Endothelial cell of umbilical vein (primary cell): ENCODE data around the gene NCL. TPM values are rescaled to one million over a fixed set of nuclear protein-coding genes. Genes with fewer than 3 reads are reported as not detected.

ENCODE experiments used
- BruUV-seq: library from RNA; stranded (reverse); fragments of 400-500 nt; replicated peaks from 2 replicates; lab custom pipeline; 2021; lab: Mats Ljungman, UMichigan
- CTCF ChIA-PET: fragments of 300-600, 350-600 bp; sonication (Branson Sonifier 250); formaldehyde crosslinking; loops from one replicate; lab custom pipeline; 2021; ENCODE audit warnings: antibody characterized with exemption, inconsistent platforms; lab: Charles Lee
- POLR2A ChIA-PET: fragments of 300-600, 350-600 bp; sonication (Branson Sonifier 250); formaldehyde crosslinking; loops from one replicate; lab custom pipeline; 2021; ENCODE audit warnings: antibody characterized with exemption, inconsistent platforms; lab: Charles Lee
- DNase-seq: peaks from one replicate; pipeline ENCODE4 v3.0.0-alpha.2; 2011; ENCODE audit warnings: low read depth, low spot score
- FAIRE-seq: peaks from 2 replicates; lab custom pipeline; 2011; peaks lifted over from hg19 to GRCh38; lab: Jason Lieb, UNC
- H2AFZ ChIP-seq: 2 replicates; pipeline ENCODE4 v1.6.0; 2012; ENCODE audit warnings: low read depth, low read length, control low read depth, inconsistent platforms
- H3K27ac ChIP-seq: 2 replicates; pipeline ENCODE4 v1.5.1; 2011; ENCODE audit warnings: low read depth, mild to moderate bottlenecking, control low read depth, low read length, moderate library complexity; ENCODE audit not compliant: insufficient read depth
- H3K27me3 ChIP-seq, 2 experiments: 2 replicates each; pipeline versions ENCODE4 v1.6.0 to v1.6.1; 2011; ENCODE audit warnings: low read length in 2 of 2, mixed read lengths in 1 of 2; ENCODE audit not compliant: control insufficient read depth in 2 of 2, insufficient read depth in 2 of 2
- H3K36me3 ChIP-seq, 2 experiments: 2 replicates in 1 of 2; 3 replicates in 1 of 2; pipeline ENCODE4 v1.5.1; 2011; ENCODE audit warnings: low read length in 2 of 2, mild to moderate bottlenecking in 1 of 2, moderate library complexity in 1 of 2; ENCODE audit not compliant: control insufficient read depth in 2 of 2, insufficient read depth in 2 of 2; ENCODE audit errors: extremely low read depth in 1 of 2
- H3K4me1 ChIP-seq: 3 replicates; pipeline ENCODE4 v1.5.1; 2011; ENCODE audit warnings: mild to moderate bottlenecking, low read length; ENCODE audit not compliant: control insufficient read depth, insufficient read depth; ENCODE audit errors: extremely low read depth
- H3K4me2 ChIP-seq: 2 replicates; pipeline ENCODE4 v1.6.1; 2011; ENCODE audit warnings: low read length, control low read depth, mixed read lengths; ENCODE audit not compliant: insufficient read depth
- H3K4me3 ChIP-seq, 3 experiments: fragments of 200-600 bp in 1 of 3; sonication (generic), shearing (Covaris generic) in 1 of 3; replicated peaks in 1 of 3; 2 replicates each; pipeline ENCODE4 v1.5.1; 2011 to 2016; ENCODE audit warnings: control low read depth in 3 of 3, low read length in 3 of 3, mild to moderate bottlenecking in 2 of 3, inconsistent platforms in 1 of 3, low read depth in 1 of 3, moderate library complexity in 1 of 3; ENCODE audit not compliant: insufficient read depth in 1 of 3
- H3K79me2 ChIP-seq: 2 replicates; pipeline ENCODE4 v1.6.0; 2012; ENCODE audit warnings: low read length, inconsistent platforms; ENCODE audit not compliant: control insufficient read depth, insufficient read depth
- H3K9ac ChIP-seq: replicated peaks from 2 replicates; pipeline ENCODE3; 2011; ENCODE audit warnings: low read length, control low read depth; ENCODE audit not compliant: insufficient read depth; ENCODE audit errors: extremely low read depth
- H3K9me1 ChIP-seq: replicated peaks from 3 replicates; pipeline ENCODE4 v1.6.0; 2011; ENCODE audit warnings: mild to moderate bottlenecking, low read length; ENCODE audit not compliant: control insufficient read depth, insufficient read depth; ENCODE audit errors: extremely low read depth
- H3K9me3 ChIP-seq: replicated peaks from 2 replicates; pipeline ENCODE4 v1.5.1; 2012; ENCODE audit warnings: low read length, inconsistent platforms; ENCODE audit not compliant: control insufficient read depth, insufficient read depth
- H4K20me1 ChIP-seq: replicated peaks from 2 replicates; pipeline ENCODE3; 2011; ENCODE audit warnings: mild to moderate bottlenecking, low read length; ENCODE audit not compliant: control insufficient read depth, insufficient read depth; ENCODE audit errors: extremely low read depth
- CTCF ChIP-seq, 2 donors: IDR thresholded peaks; 1 replicate in 1 of 2; 2 replicates in 1 of 2; pipeline ENCODE4 v1.5.1; 2011; ENCODE audit warnings: low read length in 2 of 2, mild to moderate bottlenecking in 2 of 2, moderate library complexity in 2 of 2, control low read depth in 1 of 2, inconsistent platforms in 1 of 2, low read depth in 1 of 2; ENCODE audit not compliant: insufficient read depth in 1 of 2; ENCODE audit errors: extremely low read depth in 1 of 2
- EZH2 ChIP-seq: IDR thresholded peaks from 2 replicates; pipeline ENCODE4 v1.6.1; 2012; ENCODE audit warnings: borderline replicate concordance, low read depth, mild to moderate bottlenecking, moderate library complexity, low read length, inconsistent platforms; ENCODE audit not compliant: severe bottlenecking
- FOS ChIP-seq: IDR thresholded peaks from 2 replicates; pipeline ENCODE4 v1.6.1; 2011; ENCODE audit warnings: mild to moderate bottlenecking, low read length, moderate library complexity, borderline replicate concordance; ENCODE audit not compliant: insufficient read depth
- GATA2 ChIP-seq: IDR thresholded peaks from 2 replicates; pipeline ENCODE4 v1.7.0; 2011; ENCODE audit warnings: low read depth, mild to moderate bottlenecking, moderate library complexity, mixed read lengths, low read length; ENCODE audit not compliant: insufficient read length, insufficient read depth
- JUN ChIP-seq: IDR thresholded peaks from 2 replicates; pipeline ENCODE4 v1.6.1; 2011; ENCODE audit warnings: borderline replicate concordance, low read depth; ENCODE audit not compliant: insufficient read length, insufficient read depth
- MYC ChIP-seq: IDR thresholded peaks from one replicate; pipeline ENCODE4 v1.6.1; 2011; ENCODE audit warnings: mild to moderate bottlenecking, low read depth, low read length
- POLR2A ChIP-seq: IDR thresholded peaks from 2 replicates; pipeline ENCODE4 v1.6.1; 2012; ENCODE audit warnings: low read depth, mild to moderate bottlenecking, control low read depth, low read length
- POLR2AphosphoS5 ChIP-seq: IDR thresholded peaks from 2 replicates; pipeline ENCODE4 v1.6.1; 2012; ENCODE audit warnings: low read depth, mild to moderate bottlenecking, control low read depth, low read length, moderate library complexity; ENCODE audit not compliant: insufficient read depth
- dilution Hi-C: fragments of 300-500 bp; cut with MboI; formaldehyde crosslinking; loops from one replicate; pipeline ENCODE4 v1.15.0; 2019; ENCODE audit warnings: low sequenced_read_pairs; ENCODE audit not compliant: extremely low pct_ligation_motif_present
- intact Hi-C: fragments of 100-400 bp; cut with micrococcal nuclease; formaldehyde crosslinking; loops from one replicate; pipeline ENCODE4 v1.10.0; 2022
- polyA plus RNA-seq, 4 experiments: library from polyadenylated mRNA; depleted of rRNA in 3 of 4; stranded (reverse) in 3 of 4; unstranded in 1 of 4; fragments of >200 nt; gene quantifications; 2 replicates each; pipeline versions ENCODE4 v1.2.1 to v1.2.3, GENCODE V29; 2011 to 2012; ENCODE audit warnings: missing spikeins in 1 of 4
- total RNA-seq: library from RNA; stranded (reverse); gene quantifications from 2 replicates; pipeline ENCODE4 v1.2.3, GENCODE V29; 2021

The NCL gene
- total and polyA plus RNA-seq, 2 donors (not counting 3 experiments of a cell fraction or from before 2014, with no cell fraction given), result 35.3 to 708 TPM

- dilution Hi-C loops, result loop anchor here (25.0 kb wide), 1 partner anchor 380 kb away; no protein-coding TSS in a partner anchor
- ChIA-PET CTCF (interaction anchor here (1.1 to 3.5 kb wide), 2 partner anchors 10 to 16 kb away, joined by 8 to 14 read pairs; no protein-coding TSS in a partner anchor), POLR2A (no interaction called here)
- Histone ChIP-seq H3K9me3 (no peaks in the 10 kb centered on the region), H3K9me1 (no peaks in the 10 kb centered on the region), H3K36me3 (peaks cover 0 to 8% of the 10 kb centered on the region in 2 experiments), H2AFZ (no peak overlapping the region), H3K9ac (no peak overlapping the region), H4K20me1 (peaks cover 11% of the 10 kb centered on the region), H3K27ac (no peak overlapping the region), H3K4me1 (peaks cover 10% of the 10 kb centered on the region), H3K4me2 (no peak overlapping the region), H3K4me3 (no peak overlapping the region), H3K79me2 (peaks cover 24% of the 10 kb centered on the region), H3K27me3 (no peaks in the 10 kb centered on the region)
- BruUV-seq, result no TSS peak
- FAIRE-seq, result no peak
- TF ChIP-seq CTCF (IDR thresholded peaks at IDR 0.05; ENCODE audit: extremely low read depth in 1 of 2, insufficient read depth in 1 of 2, low read depth in 1 of 2, low read length in 2 of 2), result no peak
- TF ChIP-seq GATA2, result no peak
- no peak for TF ChIP-seq EZH2
- no peak for TF ChIP-seq POLR2A
- TF ChIP-seq JUN, result no peak
- TF ChIP-seq POLR2AphosphoS5, result no peak
- no peak for TF ChIP-seq FOS
- TF ChIP-seq MYC, result no peak
- DNase-seq, result no peak
- intact Hi-C loops, result no loop called here
Measured at GRCh38 chr2:231467016-231467545, 2.8 kb upstream of the NCL start.
